Hypothalamus (tissue), 51 donors: ENCODE measurements around the gene TET1.
"Not testable (repeated sequence)": the region's sequence is repeated elsewhere in the genome, so short reads cannot be mapped to it uniquely, and the experiment has no call there.

Experiments used
- DNase-seq, 51 donors: peaks; one replicate each; lab custom pipeline; 2025; lab: John Stamatoyannopoulos, UW

TET1 gene

GRCh38 chr10:68562661-68563570 lies 2.8 kb downstream of the TET1 start:
- DNase-seq: no peak

- no peak for DNase-seq
Measured at GRCh38 chr10:68564712-68565111, 4.6 kb downstream of the TET1 start.

- no peak for DNase-seq
Measured at GRCh38 chr10:68565658-68566057, 5.5 kb downstream of the TET1 start.

- DNase-seq: no peak
Measured at GRCh38 chr10:68566351-68566750, 6.2 kb downstream of the TET1 start.

GRCh38 chr10:68566955-68567354 lies 6.8 kb downstream of the TET1 start:
- no peak for DNase-seq

GRCh38 chr10:68572151-68572550 lies 12.0 kb downstream of the TET1 start:
- DNase-seq: no peak

- DNase-seq: no peak
Measured at GRCh38 chr10:68574051-68574450, 13.9 kb downstream of the TET1 start.

GRCh38 chr10:68576118-68576517 lies 16.0 kb downstream of the TET1 start:
- DNase-seq: no peak

- no peak for DNase-seq
Measured at GRCh38 chr10:68578974-68579373, 18.8 kb downstream of the TET1 start.

GRCh38 chr10:68584187-68584586 lies 24.1 kb downstream of the TET1 start:
- not testable (repeated sequence) for DNase-seq

- DNase-seq: no peak
Measured at GRCh38 chr10:68586606-68587305, 26.6 kb downstream of the TET1 start.

GRCh38 chr10:68594405-68594804 lies 34.3 kb downstream of the TET1 start:
- DNase-seq: no peak

GRCh38 chr10:68595513-68595912 lies 35.4 kb downstream of the TET1 start:
- no peak for DNase-seq

GRCh38 chr10:68597407-68597806 lies 37.3 kb downstream of the TET1 start:
- no peak for DNase-seq

GRCh38 chr10:68598978-68599770 lies 39.0 kb downstream of the TET1 start:
- peak in 38 of 51 donors; percentile 4 to 56 (median 27) for DNase-seq

GRCh38 chr10:68599771-68600040 lies 39.6 kb downstream of the TET1 start:
- DNase-seq: no peak

GRCh38 chr10:68600041-68600778 lies 40.1 kb downstream of the TET1 start:
- DNase-seq: peak; percentile 26 to 92 (median 73)

- peak in 1 of 51 donors; percentile 0 for DNase-seq
Measured at GRCh38 chr10:68601501-68602265, 41.5 kb downstream of the TET1 start.

- no peak for DNase-seq
Measured at GRCh38 chr10:68602434-68602833, 42.3 kb downstream of the TET1 start.

- DNase-seq: no peak
Measured at GRCh38 chr10:68603766-68604165, 43.6 kb downstream of the TET1 start.
